NCI-H510A treated with DMSO at 0.1 percent for 48 hours (cell line): ENCODE results near the gene SLC38A9.
A peak's percentile ranks its signal among the peaks of the same experiment; 100 is the strongest.
"Not testable (repeated sequence)": the region's sequence is repeated elsewhere in the genome, so short reads cannot be mapped to it uniquely, and the experiment has no call there.

ENCODE experiments used
- DNase-seq: peaks from one replicate; lab custom pipeline; 2025; lab: John Stamatoyannopoulos, UW

SLC38A9 gene

DNA sequence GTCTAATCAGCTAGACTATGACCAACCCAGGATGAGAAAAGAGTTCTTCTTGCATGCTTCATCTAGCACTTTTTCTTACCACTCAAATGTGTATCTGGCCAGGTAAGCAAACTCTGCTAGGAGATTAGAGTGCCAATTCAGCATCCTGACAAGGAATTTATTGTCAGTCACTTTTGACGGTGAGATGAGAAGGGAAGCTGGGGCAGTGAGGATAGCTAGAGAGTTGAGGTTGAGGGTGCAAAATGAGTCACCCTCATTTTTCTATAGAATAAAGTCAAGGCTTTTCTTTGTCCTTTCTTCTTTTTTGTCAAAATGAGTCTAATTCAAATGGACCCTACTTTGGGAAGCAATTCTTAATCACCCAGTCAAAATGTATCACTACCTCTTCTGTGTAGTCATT lies 102.7 kb downstream of the SLC38A9 start:
- DNase-seq = no peak

DNA sequence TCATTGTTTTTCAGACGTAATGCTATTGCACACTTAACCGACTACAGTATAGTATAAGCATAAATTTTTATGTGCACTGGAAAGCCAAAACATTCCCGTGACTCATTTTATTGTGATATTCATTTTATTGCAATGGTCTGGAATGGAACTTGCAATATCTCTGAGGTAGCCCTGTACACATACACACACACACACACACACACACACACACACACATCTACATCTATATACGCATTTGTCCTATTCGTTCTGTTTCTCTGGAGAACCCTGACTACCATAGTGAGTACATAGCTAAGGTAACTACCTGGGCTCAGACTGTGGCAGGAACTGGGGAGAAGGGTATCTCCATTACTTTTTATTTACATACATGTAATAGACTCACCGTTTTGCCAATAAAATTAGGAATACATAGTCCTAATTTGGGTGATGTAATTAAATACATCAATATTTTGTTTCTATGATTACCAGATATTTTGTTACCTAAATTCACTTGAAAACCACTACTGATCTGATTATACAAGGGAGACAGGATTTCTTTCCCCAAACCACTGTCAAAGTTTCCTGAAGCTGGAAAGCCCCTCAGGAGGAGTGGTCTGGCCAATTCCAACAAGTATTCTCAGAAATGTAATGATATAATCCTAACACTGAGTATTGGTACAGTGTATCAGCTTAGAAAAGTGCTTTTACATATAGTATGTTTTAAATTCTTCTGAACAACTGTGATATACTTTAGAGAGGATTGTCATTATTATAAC lies 103.4 kb downstream of the SLC38A9 start:
- DNase-seq = no peak

DNA sequence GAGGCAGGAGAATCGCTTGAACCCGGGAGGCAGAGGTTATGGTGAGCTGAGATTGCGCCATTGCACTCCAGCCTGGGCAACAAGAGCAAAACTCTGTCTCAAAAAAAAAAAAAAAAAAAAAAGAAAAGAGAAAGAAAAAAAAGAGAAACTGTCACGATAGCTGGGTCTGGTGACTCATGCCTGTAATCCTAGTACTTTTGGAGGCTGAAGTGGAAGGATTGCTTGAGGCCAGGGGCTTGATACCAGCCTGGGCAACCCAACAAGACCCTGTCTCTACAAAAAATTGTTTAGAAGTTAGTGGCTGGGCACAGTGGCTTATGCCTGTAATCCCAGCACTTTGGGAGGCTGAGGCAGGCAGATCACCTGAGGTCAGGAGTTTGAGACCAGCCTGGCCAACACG lies 104.8 kb downstream of the SLC38A9 start:
- not testable (repeated sequence) for DNase-seq

DNA sequence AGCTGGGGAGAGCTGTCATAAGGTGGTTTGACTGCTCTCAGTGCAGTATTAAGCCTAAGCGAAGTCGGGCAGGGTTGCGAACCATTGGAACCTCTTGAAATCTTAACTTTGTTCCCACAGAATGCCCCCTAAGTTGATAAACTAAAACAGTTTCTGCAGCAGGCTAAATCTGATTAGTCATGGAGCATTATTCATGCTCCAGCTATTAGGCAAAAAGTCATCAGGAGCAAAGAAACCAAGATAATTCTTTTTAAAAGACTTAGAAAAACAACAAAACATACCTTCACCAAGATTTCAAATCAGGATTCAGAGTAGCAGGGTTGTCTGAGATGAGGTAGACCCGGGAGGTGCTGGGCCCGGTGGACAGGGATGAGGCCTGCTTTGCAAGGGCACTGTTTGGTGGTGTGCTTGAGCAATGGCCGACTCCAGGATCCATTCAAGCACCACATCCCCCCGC lies 107.5 kb downstream of the SLC38A9 start:
- DNase-seq = no peak

DNA sequence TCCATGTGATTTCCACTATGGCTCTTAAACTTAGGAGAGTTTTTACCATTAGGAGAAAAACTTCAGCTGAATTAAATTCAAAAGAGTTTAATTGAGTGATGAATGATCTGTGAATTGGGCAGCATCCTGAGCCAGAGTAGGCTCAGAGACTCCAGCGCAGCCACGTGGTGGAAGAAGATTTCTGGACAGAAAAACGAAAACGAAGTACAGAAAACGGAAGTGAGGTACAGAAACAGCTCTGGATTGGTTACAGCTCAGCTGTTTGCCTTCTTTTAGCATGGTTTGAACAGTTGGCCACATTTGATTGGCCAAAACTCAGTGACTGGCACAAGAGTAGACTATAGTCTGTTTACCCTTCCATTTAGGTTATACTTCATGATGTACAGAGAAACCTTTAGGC lies 108.2 kb downstream of the SLC38A9 start:
- DNase-seq = no peak

DNA sequence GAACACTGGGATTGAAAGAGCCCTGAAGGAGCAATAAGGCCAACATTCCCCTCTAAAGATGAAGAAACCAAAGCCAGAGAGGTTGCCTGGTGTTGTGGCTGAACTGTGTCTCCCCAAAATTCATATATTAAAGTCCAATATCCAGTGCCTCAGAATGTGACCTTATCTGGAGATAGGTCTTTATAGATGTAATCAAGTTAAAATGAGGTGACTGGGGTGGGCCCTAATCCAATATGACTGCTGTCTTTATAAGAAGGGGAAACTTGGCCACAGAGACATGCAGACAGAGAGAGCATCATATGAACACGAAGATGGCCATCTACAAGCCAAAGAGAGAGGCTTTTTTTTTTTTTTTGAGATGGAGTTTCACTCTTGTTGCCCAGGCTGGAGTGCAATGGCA lies 110.5 kb downstream of the SLC38A9 start:
- no peak for DNase-seq

DNA sequence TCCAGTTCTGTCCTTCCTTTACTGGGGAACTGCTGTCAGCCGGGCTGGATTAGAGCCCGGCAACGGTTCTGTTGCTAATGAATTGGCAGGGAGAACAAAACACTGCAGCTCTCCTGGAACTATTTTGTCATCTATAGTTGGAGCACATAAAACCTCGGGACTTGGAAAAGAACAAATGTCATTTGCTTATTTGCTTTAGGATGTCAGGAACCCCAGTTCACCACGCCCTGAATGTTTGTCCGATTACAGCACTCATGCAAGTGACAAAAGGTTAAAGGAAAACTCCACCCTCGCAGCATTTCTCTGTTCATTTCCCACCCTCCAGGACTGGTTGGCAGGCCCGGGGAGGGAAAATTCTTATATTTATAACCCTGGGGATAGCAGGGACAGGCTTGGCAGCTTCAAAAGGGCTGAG lies 110.9 kb downstream of the SLC38A9 start:
- DNase-seq = no peak

DNA sequence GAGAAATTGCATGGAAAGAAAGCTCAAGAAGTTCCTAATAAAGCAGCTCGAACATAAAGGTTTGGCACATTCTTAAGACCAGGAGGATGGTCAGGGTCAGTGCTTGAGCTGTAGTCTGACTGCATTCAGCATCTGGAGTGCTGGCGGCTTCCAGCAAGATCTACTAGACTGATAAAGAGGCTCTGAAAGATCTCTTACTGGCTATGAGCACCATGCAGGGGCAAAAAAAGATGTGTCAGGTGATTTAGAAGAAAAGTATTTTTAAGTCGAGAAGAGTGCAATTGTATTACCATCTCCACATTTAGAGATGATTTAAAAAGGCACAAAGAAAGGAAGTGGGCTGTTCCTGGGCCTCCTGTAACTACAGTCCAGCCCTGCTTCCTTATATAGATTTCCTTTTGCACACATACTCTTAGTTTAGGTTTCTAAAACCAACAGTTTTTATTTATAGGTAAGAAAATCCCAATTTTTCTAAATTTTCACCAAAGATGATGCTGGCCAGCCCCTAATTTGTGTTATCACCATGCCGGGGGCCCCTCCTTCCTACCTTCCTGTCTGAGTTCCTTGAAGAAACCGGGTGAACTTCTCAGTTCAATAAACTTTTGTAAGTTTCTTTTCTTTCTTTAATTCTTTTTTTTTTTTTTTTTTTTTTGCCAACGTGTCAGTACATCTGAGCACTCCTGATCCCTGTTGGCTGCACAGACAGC lies 111.5 kb downstream of the SLC38A9 start:
- no peak for DNase-seq

DNA sequence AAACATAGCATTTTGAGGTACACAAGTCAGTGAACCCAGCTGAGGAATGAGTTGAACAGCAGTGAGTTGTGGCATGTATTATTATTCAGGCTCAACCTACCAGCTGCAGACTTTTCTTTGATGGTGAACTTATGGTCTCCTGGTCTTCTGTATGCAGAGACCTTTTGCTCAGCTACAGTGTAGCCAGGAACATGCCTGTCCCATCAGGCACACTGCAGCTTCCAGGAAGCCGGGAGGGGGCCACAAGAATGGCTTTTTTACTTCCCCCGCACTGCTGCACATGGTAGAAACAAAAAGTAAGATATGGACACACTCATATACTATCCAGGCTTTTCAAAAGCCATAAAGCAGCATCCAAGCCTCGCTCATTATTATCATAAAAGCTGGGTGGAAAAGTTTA lies 112.0 kb downstream of the SLC38A9 start:
- no peak for DNase-seq

DNA sequence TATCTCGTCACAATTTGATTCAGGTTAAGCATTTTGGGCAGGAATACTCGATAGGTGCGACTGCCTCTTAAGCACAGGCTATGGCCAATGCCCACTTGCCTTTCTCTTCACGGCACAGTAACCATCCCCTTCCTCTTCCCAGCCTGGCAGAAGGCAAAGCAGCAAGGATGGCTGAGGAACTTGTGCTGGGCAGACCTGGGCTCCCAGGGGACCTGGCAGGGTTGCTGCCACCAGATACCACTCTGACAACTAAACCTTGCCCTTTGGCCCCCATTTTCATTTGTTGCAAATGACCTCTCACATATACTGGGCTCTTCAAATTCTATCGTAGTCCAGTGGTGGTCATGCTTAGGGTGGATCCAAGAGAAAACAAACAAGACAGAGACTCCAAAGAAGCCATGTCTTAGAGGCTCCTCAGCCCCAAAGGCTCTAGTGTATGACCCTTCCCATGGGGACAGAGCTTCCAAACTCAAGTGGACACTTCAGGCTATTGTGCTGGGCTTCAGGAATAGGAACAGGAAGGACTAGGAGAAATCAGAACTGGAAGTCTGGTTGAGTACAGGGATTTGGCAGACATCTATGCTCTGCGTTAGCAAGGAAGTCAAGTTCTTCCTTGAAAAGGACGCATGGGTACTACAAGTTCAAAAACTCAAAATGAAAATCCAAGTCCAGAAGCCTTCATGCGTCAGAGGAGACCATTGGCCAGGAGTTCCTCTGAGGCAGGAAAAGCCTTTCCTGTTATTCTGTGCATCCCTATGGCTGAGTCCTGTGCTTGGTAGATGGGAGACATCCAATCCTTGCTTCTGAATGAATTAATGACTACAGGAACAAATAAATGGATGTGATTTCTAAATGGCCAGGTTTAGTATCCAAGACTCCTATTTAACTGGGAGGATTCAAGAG lies 112.7 kb downstream of the SLC38A9 start:
- DNase-seq = no peak

DNA sequence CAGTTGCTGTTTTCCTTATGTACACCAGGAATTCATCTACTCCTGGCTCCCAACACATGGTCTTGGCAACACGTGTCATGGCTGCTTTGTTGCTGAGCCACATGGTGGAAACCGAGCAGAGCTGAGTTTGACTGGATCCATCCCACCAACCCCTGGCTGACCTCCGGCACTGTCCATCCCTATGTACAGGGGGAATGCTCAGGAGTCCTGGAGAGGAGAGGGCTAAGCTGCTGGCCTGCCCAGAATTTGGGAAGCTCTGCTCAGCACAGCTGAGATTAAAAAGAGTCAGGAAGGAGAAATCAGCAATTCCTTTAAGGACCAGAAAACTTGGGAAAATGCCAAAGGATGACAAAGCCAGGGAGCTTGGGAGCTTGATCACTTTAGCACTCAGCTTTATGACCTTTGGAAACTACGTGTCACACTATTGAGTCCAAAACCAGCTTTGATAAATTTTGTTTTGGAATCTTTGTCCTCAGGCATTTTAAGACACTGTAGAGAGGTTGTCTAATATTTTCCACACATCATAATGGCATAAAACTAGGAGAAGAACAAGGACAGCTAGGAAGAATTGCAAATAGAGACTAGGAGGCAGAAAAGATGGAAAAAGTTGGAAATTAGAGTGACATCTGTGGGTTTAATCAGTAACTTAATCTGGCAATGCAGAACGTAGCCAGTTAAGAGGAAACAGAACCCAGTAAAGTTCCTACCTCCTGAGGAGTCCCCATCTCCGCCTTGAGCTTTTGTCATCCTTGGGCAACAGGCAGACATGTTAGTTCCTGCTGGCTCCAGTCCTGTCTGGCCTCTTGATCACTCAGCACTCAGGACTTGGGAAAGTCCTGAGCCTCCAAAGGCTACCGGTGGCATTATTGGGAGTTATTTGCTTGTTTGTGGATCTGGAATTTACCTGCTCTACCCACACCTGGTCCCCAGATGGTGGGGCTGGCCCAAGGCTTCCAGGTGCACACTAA lies 114.8 kb downstream of the SLC38A9 start:
- DNase-seq = no peak

DNA sequence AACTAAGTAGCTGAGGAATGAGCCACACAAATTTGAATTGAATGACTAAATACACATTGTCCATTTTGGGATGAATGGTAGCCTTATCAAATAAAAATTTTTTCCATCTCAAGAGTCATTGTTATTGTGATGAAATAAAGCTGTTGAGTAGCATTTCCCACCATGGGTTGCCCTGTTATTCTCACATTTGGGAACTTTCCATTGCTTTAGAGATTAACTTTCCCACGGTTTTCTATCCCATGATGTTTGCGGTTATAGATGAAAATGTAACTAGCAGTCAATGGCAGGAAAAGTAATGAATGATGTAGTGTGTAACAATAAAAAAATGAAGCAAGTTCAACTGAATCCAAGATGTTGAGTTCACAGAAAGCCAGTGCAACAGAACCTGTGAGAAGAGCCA lies 117.5 kb downstream of the SLC38A9 start:
- DNase-seq = no peak

DNA sequence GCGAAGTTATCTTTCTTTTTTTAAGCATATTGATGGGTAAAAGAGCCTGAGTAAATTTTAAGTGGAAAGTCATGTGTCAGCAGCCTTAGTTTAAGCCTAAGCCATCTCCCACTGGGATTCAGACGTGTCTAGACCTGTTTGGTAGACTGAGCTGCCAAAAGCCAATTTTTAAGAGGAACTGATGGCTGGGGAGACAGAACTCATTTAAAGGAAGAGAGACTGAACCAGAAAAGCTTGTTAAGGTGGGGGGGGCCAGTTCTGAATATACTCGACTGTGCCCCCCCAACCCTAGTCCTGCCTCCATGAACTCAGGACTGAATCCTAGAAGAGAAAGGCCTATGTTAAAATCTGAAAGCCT lies 119.0 kb downstream of the SLC38A9 start:
- peak; percentile 27 for DNase-seq

DNA sequence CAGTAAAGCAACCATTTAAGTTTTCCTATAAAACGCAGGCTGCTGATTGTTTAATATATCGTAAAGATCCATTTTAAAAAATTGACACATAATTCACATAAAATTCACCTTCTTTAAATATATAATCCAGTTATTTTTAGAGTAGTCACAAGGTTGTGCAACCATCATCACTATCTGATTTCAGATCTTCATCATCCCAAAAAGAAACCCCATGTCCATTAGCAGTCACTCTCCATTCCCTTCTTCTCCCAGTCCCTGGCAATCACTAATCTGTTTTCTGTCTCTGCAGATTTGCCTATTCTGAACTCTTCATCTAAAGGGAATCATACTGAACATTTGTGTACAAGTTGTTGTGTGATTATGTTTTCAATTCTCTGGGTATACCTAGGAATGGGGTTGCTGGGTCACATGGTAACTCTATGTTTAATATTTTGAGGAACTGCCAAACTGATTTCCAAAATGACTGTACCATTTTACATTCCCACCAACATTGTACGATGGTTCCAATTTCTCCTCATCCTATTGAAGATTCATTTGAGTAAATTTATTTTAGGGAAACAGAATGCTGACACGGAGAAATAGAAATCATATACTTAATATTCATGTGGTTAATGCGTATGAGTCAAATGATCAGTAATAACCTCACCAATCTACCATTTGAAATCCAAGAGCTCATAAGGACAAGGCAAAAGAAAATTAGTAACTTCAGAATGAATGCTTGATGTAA lies 119.6 kb downstream of the SLC38A9 start:
- no peak for DNase-seq

DNA sequence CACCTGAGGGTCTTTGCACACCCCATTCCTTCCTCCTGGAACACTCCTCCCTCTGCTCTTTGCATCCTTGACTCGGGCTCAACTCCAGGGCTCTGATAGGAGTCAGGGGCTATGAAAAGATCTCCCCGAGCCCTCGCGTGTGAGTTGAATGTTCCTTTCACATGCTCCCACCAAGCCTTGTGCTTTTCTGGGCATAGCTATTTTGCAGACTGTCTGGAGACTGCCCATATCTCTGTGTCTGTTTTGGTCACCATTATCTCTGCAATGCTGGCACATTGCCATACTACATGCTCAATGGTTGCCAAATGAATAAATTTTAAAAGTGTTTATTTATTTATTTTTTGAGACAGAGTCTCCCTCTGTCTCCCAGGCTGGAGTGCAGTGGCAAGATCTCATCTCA lies 120.4 kb downstream of the SLC38A9 start:
- DNase-seq = no peak

DNA sequence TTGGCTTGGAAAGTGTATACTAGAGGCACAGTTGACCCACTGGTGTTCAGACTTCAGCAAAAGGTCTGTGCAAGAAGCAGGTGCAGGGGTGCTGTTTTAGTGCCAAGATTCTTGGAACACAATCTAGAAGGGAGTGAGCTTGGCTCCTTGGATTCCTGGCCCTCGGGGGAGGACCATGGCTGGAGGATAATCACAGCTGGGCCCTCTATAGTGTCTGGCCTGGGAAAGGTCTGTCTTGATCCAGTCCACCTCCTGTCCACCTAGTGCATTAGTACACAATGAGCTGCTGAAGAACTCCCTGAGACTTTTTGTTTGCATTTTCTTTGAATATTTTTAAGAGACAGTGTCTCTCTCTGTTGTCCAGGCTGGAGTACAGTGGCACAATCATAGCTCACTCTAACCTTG lies 126.9 kb downstream of the SLC38A9 start:
- DNase-seq = no peak

DNA sequence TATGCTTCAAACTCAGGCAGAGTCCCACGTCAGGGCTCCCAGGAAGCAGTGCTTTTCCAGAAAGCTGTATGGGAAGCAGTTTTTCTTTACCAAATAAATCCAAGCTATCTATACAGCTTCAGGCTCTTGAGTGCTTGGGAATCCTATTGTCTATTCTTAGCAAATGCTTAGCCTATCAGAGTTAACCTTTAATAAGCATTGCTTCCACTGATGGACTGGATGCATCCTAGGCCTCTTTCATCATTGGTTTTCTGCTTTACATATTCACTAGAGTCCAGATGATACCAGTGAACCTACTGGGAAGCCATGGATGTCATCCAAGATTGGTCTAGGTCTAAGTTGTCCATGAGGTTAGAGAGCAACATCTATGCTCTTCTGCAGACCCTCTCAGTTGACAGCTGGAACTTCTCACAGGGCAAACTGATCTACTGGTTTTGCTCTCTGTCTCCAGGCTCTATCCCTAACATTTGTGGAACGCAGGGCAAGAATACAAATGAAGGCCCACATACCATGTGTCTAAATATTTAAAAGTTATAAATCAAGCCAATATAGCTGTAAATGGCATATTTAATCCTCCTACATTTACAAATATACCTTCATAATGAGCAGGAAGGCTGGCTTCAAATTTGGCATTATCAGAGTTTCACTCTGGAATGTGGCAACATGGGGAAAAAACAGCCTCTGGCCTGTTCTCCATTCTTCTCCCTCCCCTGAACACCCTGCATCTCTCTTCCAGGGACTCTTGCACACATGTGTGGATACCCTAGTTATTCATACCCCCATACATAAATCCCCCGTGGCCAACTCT lies 127.5 kb downstream of the SLC38A9 start:
- DNase-seq = no peak

DNA sequence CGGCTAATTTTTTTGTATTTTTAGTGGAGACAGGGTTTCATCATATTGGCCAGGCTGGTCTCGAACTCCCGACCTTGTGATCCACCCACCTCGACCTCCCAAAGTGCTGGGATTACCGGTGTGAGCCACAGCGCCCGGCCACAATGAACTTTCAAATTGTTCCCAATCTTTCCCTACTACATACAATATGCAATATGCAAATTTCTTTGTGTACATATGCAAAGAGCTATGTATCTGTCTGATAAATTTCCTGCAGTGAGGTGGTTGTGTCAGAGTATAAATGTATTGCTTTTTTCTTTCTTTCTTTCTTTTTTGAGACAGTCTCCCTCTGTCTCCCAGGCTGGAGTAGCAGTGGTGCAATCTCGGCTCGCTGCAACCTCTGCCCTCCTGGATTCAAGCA lies 128.5 kb downstream of the SLC38A9 start:
- no peak for DNase-seq

DNA sequence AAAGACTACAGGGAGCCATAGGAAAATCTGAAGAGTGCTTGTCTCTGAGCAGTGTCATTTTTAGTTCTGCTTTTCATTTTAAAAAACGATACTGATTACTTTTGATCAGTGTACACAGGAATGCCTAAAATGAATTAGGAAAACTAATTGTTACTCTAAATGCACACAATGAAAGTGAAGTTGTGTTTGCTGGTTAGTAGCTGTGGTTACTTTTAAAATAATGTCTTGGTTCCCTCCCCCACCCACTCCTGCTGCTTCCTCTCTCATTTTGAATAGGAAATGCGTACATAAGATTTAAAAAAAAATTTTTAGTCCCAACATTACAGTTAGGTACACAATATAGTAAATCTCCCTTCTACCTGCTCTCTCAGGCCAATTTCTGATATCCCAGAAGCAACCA lies 129.9 kb downstream of the SLC38A9 start:
- DNase-seq = no peak

DNA sequence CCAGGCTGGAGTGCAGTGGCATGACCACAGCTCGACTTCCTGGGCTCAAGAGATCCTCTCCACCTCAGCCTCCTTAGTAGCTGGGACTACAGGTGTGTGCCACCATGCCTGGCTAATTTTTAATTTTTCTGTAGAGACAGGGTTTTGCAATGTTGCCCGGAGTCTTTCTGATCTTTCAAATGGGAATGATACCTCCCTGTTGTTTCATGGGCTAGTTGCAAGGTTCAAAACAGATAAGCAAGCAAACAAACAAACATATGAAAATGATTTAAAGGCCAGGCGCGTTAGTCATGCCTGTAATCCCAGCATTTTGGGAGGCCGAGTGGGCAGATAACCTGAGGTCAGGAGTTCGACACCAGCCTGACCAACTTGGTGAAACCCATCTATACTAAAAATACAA lies 132.1 kb downstream of the SLC38A9 start:
- no peak for DNase-seq
